GM19372 (cell line): Measurements from ENCODE around the gene EIF5A2.

Experiments used
- ATAC-seq: cut with Tn5 transposase; IDR thresholded peaks from one replicate; pipeline ENCODE4 v1.9.1; 2021; ENCODE audit warnings: mild to moderate bottlenecking, low read depth, moderate library complexity; ENCODE audit not compliant: unreplicated experiment

EIF5A2 gene

DNA sequence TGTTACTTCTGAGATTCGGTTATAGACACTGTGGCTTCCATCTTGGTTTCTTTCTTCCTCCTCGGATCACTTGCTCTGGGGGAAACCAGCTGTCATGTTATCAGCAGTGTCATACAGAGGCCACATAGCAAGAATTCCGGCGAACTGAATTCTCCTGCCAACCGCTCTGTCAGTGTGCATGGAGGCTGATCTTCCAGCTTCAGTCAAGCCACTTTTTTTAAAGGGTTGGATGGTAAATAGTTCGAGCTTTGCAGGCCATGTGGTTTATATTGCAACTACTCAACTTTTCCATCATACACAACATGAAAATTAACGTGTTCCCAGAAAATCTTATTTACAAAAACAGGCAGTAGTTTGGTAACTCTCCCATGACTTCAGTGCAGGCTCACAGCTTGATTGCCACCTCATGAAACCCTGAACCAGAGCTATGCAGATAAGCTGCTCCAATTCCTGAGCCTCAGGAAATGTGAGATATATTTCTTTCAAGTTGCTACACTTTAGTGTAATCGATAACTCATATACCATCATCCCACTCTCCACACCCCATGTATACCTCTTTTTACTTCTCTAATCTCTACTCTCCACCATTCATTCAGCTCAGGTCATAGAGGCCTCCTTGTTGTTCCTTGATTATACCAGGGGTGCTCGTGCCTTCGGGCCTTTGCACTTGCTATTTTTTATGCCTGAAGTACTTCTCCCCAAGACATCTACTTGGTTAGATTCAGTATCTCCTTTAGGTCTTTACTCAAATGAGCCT is 45.6 kb downstream of the EIF5A2 start:
- no peak for ATAC-seq

DNA sequence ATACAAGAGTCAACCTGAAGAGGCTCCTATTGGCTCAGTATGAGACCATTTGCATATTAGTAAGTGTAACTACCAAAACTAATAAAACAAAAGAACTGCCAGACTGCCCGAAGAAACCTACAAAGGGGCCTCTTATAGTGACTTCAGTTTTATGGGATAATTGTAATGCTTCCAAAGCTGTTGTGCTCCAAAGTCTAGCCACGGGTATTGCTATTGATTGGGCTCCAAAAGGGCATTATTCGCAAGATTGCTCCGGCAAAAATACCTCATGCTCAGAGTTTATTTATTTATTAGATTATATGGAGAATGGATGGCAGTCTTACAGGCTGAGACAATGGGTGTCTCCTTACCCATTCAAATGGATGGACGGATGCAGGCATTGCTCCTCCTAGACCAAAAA is 49.8 kb downstream of the EIF5A2 start:
- no peak for ATAC-seq

GRCh38 chr3:170852324-170852723 is 56.1 kb downstream of the EIF5A2 start:
- no peak for ATAC-seq

DNA sequence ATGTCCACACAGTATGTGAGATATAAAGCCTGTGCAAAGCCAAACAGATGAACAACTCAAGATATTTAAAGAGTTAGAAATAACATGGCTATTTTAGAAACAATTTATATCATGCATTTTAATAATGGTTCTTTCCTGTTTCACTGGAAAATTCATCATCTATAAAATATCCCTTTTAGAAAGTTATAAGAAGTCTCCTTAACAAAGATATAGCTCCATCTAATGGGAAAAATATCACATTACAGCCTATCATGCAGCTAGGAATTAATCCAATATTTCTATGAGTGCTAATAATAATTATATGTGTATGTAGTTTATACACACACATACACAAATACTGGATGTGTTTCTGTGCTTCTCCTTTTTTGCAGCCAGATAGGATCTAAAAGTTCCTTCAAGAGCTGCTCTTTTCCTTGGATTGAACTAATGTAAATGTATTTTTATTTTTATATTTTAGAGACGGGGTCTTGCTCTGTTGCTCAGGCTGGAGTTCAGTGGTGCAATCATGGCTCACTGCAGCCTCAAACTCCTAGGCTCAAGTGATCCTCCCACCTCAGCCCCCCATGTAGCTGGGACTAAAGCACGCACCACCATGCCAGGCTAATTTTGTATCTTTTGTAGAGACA is 60.0 kb downstream of the EIF5A2 start:
- ATAC-seq: no peak

GRCh38 chr3:170844377-170844776 is 64.1 kb downstream of the EIF5A2 start:
- ATAC-seq: no peak

DNA sequence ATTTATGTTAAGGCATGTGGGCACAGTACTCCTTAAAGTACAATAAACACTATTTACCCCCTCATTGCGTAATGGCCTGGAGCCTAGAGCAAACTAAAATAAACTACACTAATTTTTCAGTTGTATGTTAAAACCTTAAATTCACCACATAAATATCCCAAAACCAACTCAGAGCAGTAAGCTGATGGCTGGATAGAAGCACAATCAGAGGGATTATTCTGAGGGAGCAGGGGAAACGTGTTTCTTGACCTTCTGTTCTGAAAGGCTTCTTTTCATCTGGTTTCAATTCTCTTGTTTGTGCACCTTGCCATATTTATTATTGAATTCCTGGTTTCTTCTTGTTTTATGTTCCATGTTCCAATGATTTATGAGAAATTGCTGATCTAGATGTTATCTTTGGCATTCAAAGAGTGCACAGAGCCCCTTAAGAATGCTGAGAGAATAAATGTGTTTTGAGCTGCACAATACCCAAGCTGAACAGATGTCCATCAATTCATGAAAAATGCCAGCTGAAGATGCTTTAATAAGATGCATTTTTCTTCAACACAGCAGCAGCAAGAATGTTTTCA is 68.1 kb downstream of the EIF5A2 start:
- ATAC-seq: no peak

GRCh38 chr3:170839518-170840100 is 68.8 kb downstream of the EIF5A2 start:
- no peak for ATAC-seq
